ENCODE measurements around the gene RIN3.

RIN3 gene

DNA sequence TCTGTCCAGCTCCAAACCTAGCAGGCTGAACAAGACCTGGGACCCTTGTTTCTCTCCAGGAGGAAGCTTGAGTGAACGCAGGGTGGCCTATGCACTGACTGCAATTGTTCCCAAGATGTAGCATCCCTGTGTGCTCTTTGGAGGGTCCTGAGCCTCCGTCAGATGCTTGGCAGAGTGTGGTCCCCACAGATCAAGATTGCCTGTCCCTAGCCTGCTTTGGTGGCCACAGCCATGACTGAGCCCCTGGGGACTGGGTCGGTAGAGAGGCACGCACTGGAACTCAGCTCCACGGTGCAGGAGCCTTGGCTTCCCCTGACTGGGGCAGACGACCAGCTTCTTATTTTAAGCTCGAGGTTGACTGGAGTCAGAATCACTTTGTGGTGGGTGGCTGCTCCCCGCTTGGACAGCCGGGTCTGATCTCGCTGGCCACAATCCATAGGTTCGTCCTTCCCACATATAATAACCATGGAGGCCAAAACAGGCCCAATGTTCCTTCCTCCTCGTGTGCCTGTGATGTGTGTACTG is 137.1 kb downstream of the RIN3 start:
- FAIRE-seq (no peak), DNase-seq (ENCODE audit: insufficient read length, low spot score) (no peak)
- TF ChIP-seq, protein P1, sequence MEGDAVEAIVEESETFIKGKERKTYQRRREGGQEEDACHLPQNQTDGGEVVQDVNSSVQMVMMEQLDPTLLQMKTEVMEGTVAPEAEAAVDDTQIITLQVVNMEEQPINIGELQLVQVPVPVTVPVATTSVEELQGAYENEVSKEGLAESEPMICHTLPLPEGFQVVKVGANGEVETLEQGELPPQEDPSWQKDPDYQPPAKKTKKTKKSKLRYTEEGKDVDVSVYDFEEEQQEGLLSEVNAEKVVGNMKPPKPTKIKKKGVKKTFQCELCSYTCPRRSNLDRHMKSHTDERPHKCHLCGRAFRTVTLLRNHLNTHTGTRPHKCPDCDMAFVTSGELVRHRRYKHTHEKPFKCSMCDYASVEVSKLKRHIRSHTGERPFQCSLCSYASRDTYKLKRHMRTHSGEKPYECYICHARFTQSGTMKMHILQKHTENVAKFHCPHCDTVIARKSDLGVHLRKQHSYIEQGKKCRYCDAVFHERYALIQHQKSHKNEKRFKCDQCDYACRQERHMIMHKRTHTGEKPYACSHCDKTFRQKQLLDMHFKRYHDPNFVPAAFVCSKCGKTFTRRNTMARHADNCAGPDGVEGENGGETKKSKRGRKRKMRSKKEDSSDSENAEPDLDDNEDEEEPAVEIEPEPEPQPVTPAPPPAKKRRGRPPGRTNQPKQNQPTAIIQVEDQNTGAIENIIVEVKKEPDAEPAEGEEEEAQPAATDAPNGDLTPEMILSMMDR (IDR thresholded peaks at IDR 0.05; ENCODE audit: insufficient read depth, missing control alignments), result no peak

DNA sequence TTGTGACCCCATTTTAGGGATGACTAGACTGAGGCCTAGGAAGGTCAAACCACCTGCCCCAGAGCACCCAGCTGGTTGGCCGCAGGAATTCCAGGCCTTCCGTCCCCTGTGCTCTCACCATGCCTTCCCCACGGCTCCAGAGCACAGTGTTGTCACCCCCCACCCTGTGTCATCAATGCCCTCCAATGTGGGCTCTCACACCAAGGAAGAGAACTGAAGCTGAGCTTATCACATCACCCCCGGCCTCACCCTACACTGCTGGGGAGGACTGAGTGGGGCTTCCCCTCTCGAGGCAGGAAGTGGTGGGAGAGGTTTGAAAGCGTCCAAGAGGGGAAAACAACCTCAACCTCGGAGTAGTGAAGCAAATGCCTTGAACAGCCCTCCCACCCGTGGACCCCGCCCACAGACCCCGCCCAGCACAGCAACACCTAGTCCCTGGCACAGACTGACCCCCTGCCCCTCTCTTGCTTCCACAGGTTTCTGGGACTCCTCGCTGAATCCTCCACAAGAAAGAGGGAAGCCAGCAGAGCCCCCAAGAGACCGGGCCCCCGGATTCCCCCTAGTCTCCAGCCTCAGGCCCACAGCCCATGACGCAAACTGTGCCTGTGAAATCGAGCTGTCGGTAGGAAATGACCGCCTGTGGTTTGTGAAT is 137.7 kb downstream of the RIN3 start:
- FAIRE-seq, result no peak
- DNase-seq (ENCODE audit: insufficient read length, low spot score), result no peak
- TF ChIP-seq, protein P1 (IDR thresholded peaks at IDR 0.05; ENCODE audit: insufficient read depth, missing control alignments), result no peak

DNA sequence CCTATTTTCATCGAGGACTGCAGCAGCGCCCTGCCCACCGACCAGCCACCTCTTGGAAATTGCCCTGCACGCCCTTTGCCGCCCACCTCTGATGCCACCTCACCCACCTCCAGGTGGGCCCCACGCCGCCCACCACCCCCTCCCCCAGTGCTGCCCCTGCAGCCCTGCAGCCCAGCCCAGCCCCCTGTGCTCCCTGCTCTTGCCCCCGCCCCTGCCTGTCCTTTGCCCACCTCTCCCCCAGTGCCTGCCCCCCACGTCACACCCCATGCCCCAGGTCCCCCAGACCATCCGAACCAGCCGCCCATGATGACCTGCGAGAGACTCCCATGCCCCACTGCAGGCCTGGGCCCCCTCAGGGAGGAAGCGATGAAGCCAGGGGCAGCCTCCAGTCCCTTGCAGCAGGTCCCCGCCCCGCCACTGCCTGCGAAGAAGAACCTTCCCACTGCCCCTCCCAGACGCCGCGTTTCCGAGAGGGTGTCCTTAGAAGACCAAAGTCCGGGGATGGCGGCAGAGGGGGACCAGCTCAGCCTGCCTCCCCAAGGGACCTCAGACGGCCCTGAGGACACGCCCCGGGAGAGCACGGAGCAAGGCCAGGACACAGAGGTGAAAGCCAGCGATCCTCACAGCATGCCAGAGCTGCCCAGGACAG is 138.3 kb downstream of the RIN3 start:
- TF ChIP-seq, protein P1 (IDR thresholded peaks at IDR 0.05; ENCODE audit: insufficient read depth, missing control alignments), result no peak
- FAIRE-seq, result no peak
- DNase-seq (ENCODE audit: insufficient read length, low spot score), result no peak

DNA sequence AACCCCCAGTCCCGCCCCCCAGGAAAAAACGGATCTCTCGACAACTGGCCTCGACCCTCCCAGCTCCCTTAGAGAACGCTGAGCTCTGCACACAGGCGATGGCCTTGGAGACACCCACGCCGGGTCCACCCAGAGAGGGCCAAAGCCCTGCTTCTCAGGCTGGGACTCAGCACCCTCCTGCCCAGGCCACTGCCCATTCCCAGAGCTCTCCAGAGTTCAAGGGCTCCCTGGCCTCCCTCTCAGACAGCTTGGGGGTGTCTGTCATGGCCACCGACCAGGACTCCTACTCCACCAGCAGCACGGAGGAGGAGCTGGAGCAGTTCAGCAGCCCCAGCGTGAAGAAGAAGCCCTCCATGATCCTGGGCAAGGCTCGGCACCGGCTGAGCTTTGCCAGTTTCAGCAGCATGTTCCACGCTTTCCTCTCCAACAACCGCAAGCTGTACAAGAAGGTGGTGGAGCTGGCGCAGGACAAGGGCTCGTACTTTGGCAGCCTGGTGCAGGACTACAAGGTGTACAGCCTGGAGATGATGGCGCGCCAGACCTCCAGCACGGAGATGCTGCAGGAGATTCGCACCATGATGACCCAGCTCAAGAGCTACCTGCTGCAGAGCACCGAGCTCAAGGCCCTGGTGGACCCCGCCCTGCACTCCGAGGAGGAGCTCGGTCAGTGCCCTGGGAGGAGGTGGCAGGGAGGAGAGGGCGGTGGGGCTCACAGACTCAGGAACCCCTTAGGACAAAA is 139.0 kb downstream of the RIN3 start:
- TF ChIP-seq, protein P1 (IDR thresholded peaks at IDR 0.05; ENCODE audit: insufficient read depth, missing control alignments), result no peak
- FAIRE-seq (no peak), DNase-seq (ENCODE audit: insufficient read length, low spot score) (no peak)

DNA sequence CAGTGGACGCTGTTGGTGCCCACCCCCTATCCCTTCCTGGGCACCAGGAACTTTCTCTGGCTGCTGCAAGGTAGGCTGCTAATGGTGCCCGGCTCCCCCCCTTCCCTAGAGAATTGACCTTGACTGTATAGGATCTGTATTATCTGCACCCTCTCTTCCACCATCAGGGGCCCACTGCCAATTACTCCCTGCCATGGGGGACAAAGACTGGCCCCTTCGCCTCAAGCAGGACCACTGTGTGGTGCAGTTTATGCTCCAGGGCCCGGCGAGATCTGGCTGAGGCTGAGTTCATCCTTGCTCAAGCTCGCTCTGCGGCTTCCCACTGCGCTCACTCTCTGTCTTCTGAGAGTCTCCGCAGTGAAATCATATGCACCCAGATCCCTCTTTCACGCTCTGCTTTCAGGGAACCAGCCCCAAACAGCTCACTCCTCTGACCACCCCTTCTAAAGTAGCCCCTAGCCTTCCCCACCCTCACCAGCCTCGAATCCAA is 139.6 kb downstream of the RIN3 start:
- FAIRE-seq (no peak), DNase-seq (ENCODE audit: insufficient read length, low spot score) (no peak)
- TF ChIP-seq, protein P1 (IDR thresholded peaks at IDR 0.05; ENCODE audit: insufficient read depth, missing control alignments), result no peak

DNA sequence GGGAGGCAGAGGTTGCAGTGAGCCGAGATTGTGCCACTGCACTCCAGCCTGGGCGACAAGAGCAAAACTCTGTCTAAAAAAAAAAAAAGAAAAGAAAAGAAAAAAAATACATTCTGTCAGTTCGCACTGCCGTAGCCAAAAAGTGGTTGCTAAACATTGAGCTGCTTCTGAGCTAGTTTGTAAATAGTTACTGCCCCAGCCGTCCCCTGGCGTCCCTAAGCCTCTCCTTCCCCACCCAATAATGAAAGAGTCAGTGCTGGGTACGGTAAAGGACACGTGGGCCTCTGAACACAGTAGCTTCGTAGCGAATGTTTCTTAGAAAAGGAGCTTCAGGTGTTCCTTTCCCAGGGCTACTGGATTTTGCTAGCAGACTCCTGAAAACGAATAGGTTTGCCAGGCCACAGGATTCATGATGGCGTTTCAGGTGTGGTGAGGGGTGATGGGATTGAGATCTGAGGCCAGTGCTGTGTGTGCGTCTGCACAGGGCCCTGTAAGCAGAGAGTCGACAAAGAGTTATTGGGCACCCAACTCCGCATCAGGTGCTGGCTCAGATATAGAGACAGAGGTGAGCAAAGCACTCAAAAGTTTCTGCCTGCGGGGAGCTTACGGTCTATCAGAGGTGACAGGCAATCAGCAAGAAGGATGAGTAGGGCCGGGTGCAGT is 140.8 kb downstream of the RIN3 start:
- TF ChIP-seq, protein P1 (IDR thresholded peaks at IDR 0.05; ENCODE audit: insufficient read depth, missing control alignments), result no peak
- FAIRE-seq, result no peak
- DNase-seq (ENCODE audit: insufficient read length, low spot score), result no peak

Measured in D721Med (cell line).